Stimulated activated CD4-positive, alpha-beta T cell treated with anti-CD3 and anti-CD28 coated beads, TNF-alpha, amount 100 ng/mL, for 48 hours (primary cell): ENCODE results near the gene MTM1.

Source experiments
- DNase-seq, 3 donors: peaks; one replicate each; pipeline ENCODE4 v3.0.0-alpha.2; 2020; ENCODE audit warnings: low read depth in 3 of 3

Gene MTM1

DNA sequence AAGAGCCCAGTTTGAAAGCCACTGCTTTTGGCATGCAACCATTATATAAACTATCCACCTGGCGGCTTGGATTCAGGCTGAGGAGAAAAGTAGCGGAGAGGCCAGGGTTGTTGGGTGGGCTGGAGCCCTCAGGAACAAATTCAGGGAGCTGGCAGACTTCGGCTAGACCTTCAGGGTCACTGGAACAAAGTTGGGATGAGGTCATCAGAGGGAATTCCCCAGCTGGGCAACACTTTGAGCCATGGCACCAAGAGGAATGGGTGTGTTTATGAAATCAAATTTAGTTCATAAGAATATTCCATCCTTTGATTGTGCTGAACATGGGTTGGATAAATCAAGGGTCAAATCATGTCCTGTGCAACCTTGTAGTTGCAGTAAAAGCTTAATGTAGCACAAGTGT is 146.8 kb downstream of the MTM1 start:
- no peak for DNase-seq

DNA sequence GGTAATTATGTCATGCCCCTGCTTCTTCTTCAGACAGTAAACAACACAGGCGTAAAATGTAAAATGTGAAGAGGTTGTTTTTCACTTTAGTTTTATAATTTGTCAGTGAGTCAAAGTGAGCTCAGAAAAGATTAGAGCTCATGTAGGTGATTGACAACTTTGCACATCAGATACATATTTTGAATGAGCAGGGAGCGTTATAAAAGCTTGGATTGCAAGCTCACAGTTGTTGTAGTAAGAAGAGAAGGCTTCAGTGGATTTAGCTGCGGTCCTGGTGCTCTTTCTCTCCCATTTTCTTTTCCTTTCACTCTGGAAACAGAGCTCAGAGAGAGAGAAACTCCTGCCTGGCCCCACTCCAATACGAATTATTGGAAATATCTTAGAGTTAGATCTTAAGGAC is 151.2 kb downstream of the MTM1 start:
- no peak for DNase-seq
